T-cell (primary cell): ENCODE data around the gene C5orf58. TPM values are rescaled to one million over a fixed set of nuclear protein-coding genes. Genes with fewer than 3 reads are reported as not detected.

Experiments used
- ATAC-seq, 4 experiments: fragments of 200-7000 bp in 3 of 4; fragments of 150-1000 bp in 1 of 4; cut with Tn5 transposase; replicated peaks in 1 of 4; 1 replicate in 3 of 4; 2 replicates in 1 of 4; pipeline ENCODE4 v1.10.0; 2021; ENCODE audit warnings: moderate library complexity in 3 of 4, mild to moderate bottlenecking in 2 of 4, moderate number of reproducible peaks in 1 of 4
- CTCF ChIA-PET, 2 donors: fragments of 300-600 bp; sonication (Branson Sonifier 250); formaldehyde crosslinking; loops; one replicate each; lab custom pipeline; 2022; ENCODE audit warnings: antibody characterized with exemption in 2 of 2; lab: Charles Lee
- POLR2A ChIA-PET, 2 donors: fragments of 300-600 bp; sonication (Branson Sonifier 250); formaldehyde crosslinking; loops; one replicate each; lab custom pipeline; 2022; ENCODE audit warnings: antibody characterized with exemption in 2 of 2; lab: Charles Lee
- DNase-seq, 35 experiments: peaks; one replicate each; pipeline versions ENCODE4 v3.0.0 to v3.0.0-alpha.2; 2013 to 2023
- H3K27ac ChIP-seq: one replicate; pipeline ENCODE4 v1.5.1; 2013; ENCODE audit warnings: low read length
- H3K27me3 ChIP-seq, 2 experiments: replicated peaks in 1 of 2; 1 replicate in 1 of 2; 2 replicates in 1 of 2; pipeline versions ENCODE4 v1.6.1 to v1.7.0; 2013; ENCODE audit warnings: low read length in 1 of 2, mixed read lengths in 1 of 2; ENCODE audit not compliant: control insufficient read depth in 2 of 2, insufficient read depth in 2 of 2; ENCODE audit errors: extremely low read depth in 1 of 2
- H3K36me3 ChIP-seq, 2 donors: 1 replicate in 1 of 2; 2 replicates in 1 of 2; pipeline versions ENCODE4 v1.6.1 to v1.7.0; 2013; ENCODE audit warnings: low read length in 1 of 2; ENCODE audit not compliant: control insufficient read depth in 2 of 2, insufficient read depth in 1 of 2; ENCODE audit errors: extremely low read depth in 1 of 2
- H3K4me1 ChIP-seq, 2 experiments: 1 replicate in 1 of 2; 2 replicates in 1 of 2; pipeline versions ENCODE4 v1.6.1 to v1.7.0; 2013; ENCODE audit warnings: low read length in 2 of 2, mixed read lengths in 1 of 2; ENCODE audit not compliant: insufficient read depth in 2 of 2, control insufficient read depth in 1 of 2; ENCODE audit errors: extremely low read depth in 1 of 2
- H3K4me3 ChIP-seq, 2 donors: 1 replicate in 1 of 2; 2 replicates in 1 of 2; pipeline versions ENCODE4 v1.5.1 to v1.7.0; 2013; ENCODE audit warnings: mild to moderate bottlenecking in 2 of 2, low read length in 1 of 2, moderate library complexity in 1 of 2; ENCODE audit not compliant: control insufficient read depth in 1 of 2; ENCODE audit errors: extremely low read depth in 1 of 2
- H3K9me3 ChIP-seq: 2 replicates; pipeline ENCODE4 v1.7.0; 2013
- H3K27ac Mint-ChIP-seq, 2 donors: one replicate each; pipeline ENCODE4 v1.8.0; 2020 to 2021; ENCODE audit warnings: mild to moderate bottlenecking in 2 of 2, mixed read lengths in 2 of 2
- H3K27me3 Mint-ChIP-seq, 2 donors: one replicate each; pipeline ENCODE4 v1.8.0; 2021 to 2022; ENCODE audit warnings: mixed read lengths in 2 of 2
- H3K36me3 Mint-ChIP-seq: one replicate; pipeline ENCODE4 v1.8.0; 2021; ENCODE audit warnings: mixed read lengths
- H3K4me1 Mint-ChIP-seq, 3 donors: one replicate each; pipeline ENCODE4 v1.8.0; 2020 to 2022; ENCODE audit warnings: mixed read lengths in 3 of 3, mild to moderate bottlenecking in 1 of 3
- H3K4me3 Mint-ChIP-seq, 3 donors: one replicate each; pipeline ENCODE4 v1.8.0; 2020 to 2022; ENCODE audit warnings: mild to moderate bottlenecking in 3 of 3, mixed read lengths in 3 of 3, moderate library complexity in 3 of 3
- H3K9me3 Mint-ChIP-seq, 3 donors: one replicate each; pipeline ENCODE4 v1.8.0; 2020 to 2022; ENCODE audit warnings: mixed read lengths in 3 of 3
- WGBS: methylation state at CpG from one replicate; pipeline ENCODE4 v1.1.5; 2013; ENCODE audit warnings: missing lambda C conversion rate; ENCODE audit not compliant: insufficient coverage; 5-methylcytosine and 5-hydroxymethylcytosine counted together
- total RNA-seq, 35 experiments: library from RNA in 6 of 35; stranded (reverse) in 6 of 35; fragments of 120-200 nt in 1 of 35; gene quantifications; one replicate each; pipeline versions ENCODE4 v1.2.1 to v1.2.4 and lab custom pipeline; 2013 to 2026

C5orf58 gene
- total RNA-seq, 5 donors from 2014 or later (not counting 1 experiment from before 2014, with no cell fraction given): not detected

DNA sequence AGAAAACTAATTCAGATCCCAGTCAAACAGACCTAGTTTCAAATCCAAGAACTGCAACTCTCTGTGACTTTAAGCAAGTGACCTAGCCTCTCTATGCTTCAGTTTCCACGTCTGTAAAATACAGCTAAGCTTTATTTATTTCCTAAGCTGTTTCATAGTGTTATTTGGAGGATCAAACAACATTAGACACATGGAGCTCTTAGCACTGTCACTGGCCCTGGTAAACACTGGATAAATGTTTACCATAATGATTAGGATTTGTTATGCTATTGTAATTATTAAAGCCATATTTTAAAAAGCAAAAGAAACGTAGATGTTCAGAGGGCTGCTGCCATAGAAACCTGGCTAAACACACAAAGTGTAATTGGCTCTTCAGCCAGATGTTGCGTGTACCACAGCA is 26.6 kb upstream of the C5orf58 start:
- H3K27me3 ChIP-seq: no peaks in the 10 kb centered on the region
- H3K27ac ChIP-seq: no peak overlapping the region
- no peak overlapping the region for H3K4me3 Mint-ChIP-seq
- ChIA-PET CTCF (no interaction called here), POLR2A (no interaction called here)
- DNase-seq: no peak
- H3K9me3 Mint-ChIP-seq: peaks cover 0 to 5% (median 0%) of the 10 kb centered on the region in 3 donors
- H3K4me3 ChIP-seq: no peak overlapping the region
- H3K36me3 Mint-ChIP-seq: peaks cover 4% of the 10 kb centered on the region
- H3K9me3 ChIP-seq: no peaks in the 10 kb centered on the region
- no CpG with 5 or more reads among the region's 3 CpGs for WGBS
- no peaks in the 10 kb centered on the region for H3K36me3 ChIP-seq
- no peaks in the 10 kb centered on the region for H3K4me1 ChIP-seq
- no peak for ATAC-seq
- H3K27ac Mint-ChIP-seq: no peak overlapping the region
- no peaks in the 10 kb centered on the region for H3K4me1 Mint-ChIP-seq
- H3K27me3 Mint-ChIP-seq: peaks cover 13 to 30% of the 10 kb centered on the region in 2 donors

GRCh38 chr5:170206958-170207357 is 25.8 kb upstream of the C5orf58 start:
- WGBS: 94% methylated on average over 2 of the region's 8 CpGs

GRCh38 chr5:170211575-170212334 is 21.0 kb upstream of the C5orf58 start:
- no peaks in the 10 kb centered on the region for H3K36me3 ChIP-seq
- DNase-seq: no peak
- no peaks in the 10 kb centered on the region for H3K27me3 ChIP-seq
- H3K4me1 ChIP-seq: no peaks in the 10 kb centered on the region
- Mint-ChIP-seq H3K9me3 (peaks cover 0 to 5% (median 0%) of the 10 kb centered on the region in 3 donors), H3K4me3 (no peak overlapping the region), H3K27ac (no peak overlapping the region), H3K27me3 (peaks cover 16 to 43% of the 10 kb centered on the region in 2 donors), H3K4me1 (no peaks in the 10 kb centered on the region), H3K36me3 (peaks cover 4% of the 10 kb centered on the region)
- ATAC-seq: no peak
- no peak overlapping the region for H3K4me3 ChIP-seq
- ChIA-PET POLR2A (no interaction called here), CTCF (no interaction called here)
- WGBS: 100% methylated on average over 1 of the region's 1 CpG
- H3K27ac ChIP-seq: no peak overlapping the region
- H3K9me3 ChIP-seq: no peaks in the 10 kb centered on the region

More at GRCh38 chr5:170206958-170207357, 25.8 kb upstream of the C5orf58 start:
- H3K27me3 ChIP-seq: no peaks in the 10 kb centered on the region
- H3K36me3 Mint-ChIP-seq: peaks cover 4% of the 10 kb centered on the region
- no peak overlapping the region for H3K27ac ChIP-seq
- CTCF ChIA-PET: no interaction called here
- POLR2A ChIA-PET: no interaction called here
- peaks cover 14 to 35% of the 10 kb centered on the region in 2 donors for H3K27me3 Mint-ChIP-seq
- DNase-seq (no peak), ATAC-seq (no peak)
- no peaks in the 10 kb centered on the region for H3K4me1 ChIP-seq
- H3K9me3 ChIP-seq: no peaks in the 10 kb centered on the region
- H3K36me3 ChIP-seq: no peaks in the 10 kb centered on the region
- no peak overlapping the region for H3K4me3 ChIP-seq
- peaks cover 0 to 5% (median 0%) of the 10 kb centered on the region in 3 donors for H3K9me3 Mint-ChIP-seq
- H3K4me3 Mint-ChIP-seq: no peak overlapping the region
- no peaks in the 10 kb centered on the region for H3K4me1 Mint-ChIP-seq
- no peak overlapping the region for H3K27ac Mint-ChIP-seq

- Mint-ChIP-seq H3K36me3 (no peaks in the 10 kb centered on the region), H3K27ac (no peak overlapping the region), H3K4me3 (no peak overlapping the region), H3K27me3 (peaks cover 3 to 20% of the 10 kb centered on the region in 2 donors), H3K4me1 (no peaks in the 10 kb centered on the region), H3K9me3 (no peaks in the 10 kb centered on the region)
- H3K36me3 ChIP-seq: no peaks in the 10 kb centered on the region
- CTCF ChIA-PET: interaction anchor here in 1 of 2 donors (0.6 to 1.1 kb wide), 5 partner anchors 56 to 205 kb away, joined by 3 to 7 read pairs (median 3); no protein-coding TSS in a partner anchor
- POLR2A ChIA-PET: no interaction called here
- no peaks in the 10 kb centered on the region for H3K9me3 ChIP-seq
- DNase-seq (peak in 1 of 35 experiments; percentile 33), ATAC-seq (no peak)
- H3K4me1 ChIP-seq: no peaks in the 10 kb centered on the region
- no peak overlapping the region for H3K27ac ChIP-seq
- no peak overlapping the region for H3K4me3 ChIP-seq
- H3K27me3 ChIP-seq: no peaks in the 10 kb centered on the region
These were observed 16.4 kb upstream of the C5orf58 start for GRCh38 chr5:170216257-170216864.

DNA sequence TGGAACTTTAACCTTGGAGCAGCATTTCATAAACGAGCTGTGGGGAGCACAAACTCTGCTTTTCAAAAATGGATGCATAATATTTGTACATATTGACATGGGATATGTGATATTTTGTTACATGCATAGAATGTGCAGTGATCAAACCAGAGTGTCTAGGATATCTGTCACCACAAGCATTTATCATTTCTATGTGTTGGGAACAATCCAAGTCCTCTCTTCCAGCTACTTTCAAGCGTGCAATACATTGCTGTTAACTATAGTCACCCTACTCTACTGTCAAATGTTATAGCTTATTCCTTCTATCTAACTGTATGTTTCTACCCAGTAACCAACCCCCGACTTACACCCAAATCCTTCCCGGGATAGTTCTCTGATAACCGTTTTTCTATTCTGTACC is 15.0 kb upstream of the C5orf58 start:
- no peak overlapping the region for H3K27ac ChIP-seq
- H3K27me3 ChIP-seq: no peaks in the 10 kb centered on the region
- no peaks in the 10 kb centered on the region for H3K9me3 ChIP-seq
- H3K4me1 ChIP-seq: no peaks in the 10 kb centered on the region
- DNase-seq: no peak
- H3K36me3 Mint-ChIP-seq: no peaks in the 10 kb centered on the region
- ATAC-seq: no peak
- no peaks in the 10 kb centered on the region for H3K9me3 Mint-ChIP-seq
- WGBS: 86% methylated on average over 2 of the region's 5 CpGs
- H3K4me3 Mint-ChIP-seq: no peak overlapping the region
- ChIA-PET POLR2A (no interaction called here), CTCF (interaction anchor here (0.6 to 1.5 kb wide), 3 partner anchors 8 to 420 kb away, joined by 3 to 4 read pairs (median 4); no protein-coding TSS in a partner anchor)
- H3K36me3 ChIP-seq: no peaks in the 10 kb centered on the region
- H3K4me1 Mint-ChIP-seq: no peaks in the 10 kb centered on the region
- H3K4me3 ChIP-seq: no peak overlapping the region
- peaks cover 3 to 12% of the 10 kb centered on the region in 2 donors for H3K27me3 Mint-ChIP-seq
- no peak overlapping the region for H3K27ac Mint-ChIP-seq

DNA sequence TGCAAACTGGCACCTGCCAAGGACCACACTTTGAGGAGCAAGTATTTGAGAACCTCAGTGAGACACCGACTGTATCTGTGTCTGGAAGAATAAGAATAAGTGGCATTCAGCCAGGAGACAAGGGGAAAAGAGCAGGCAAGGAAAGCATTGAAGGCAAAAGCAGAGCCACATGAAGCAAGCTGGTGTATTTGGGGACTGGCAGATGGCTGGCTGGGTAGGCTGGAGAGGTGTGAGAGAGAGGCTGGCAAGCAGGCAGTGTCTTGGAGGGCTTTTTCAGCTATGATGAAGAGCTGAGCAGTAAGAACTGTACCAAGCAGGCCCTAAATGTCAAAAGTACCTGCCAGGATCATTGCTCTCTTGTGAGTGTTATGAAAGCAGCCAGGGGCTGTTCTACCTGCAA is 14.1 kb upstream of the C5orf58 start:
- WGBS: 62% methylated on average over 1 of the region's 1 CpG
- ChIA-PET POLR2A (no interaction called here), CTCF (interaction anchor here in 1 of 2 donors (1.0 kb wide), 1 partner anchor 33 kb away, joined by 3 read pairs; no protein-coding TSS in a partner anchor)
- Histone ChIP-seq H3K27ac (no peak overlapping the region), H3K4me3 (no peak overlapping the region), H3K4me1 (no peaks in the 10 kb centered on the region), H3K9me3 (no peaks in the 10 kb centered on the region), H3K36me3 (no peaks in the 10 kb centered on the region), H3K27me3 (no peaks in the 10 kb centered on the region)
- Mint-ChIP-seq H3K27ac (no peak overlapping the region), H3K27me3 (peaks cover 3 to 12% of the 10 kb centered on the region in 2 donors), H3K4me1 (no peaks in the 10 kb centered on the region), H3K4me3 (no peak overlapping the region), H3K36me3 (no peaks in the 10 kb centered on the region), H3K9me3 (no peaks in the 10 kb centered on the region)
- ATAC-seq (no peak), DNase-seq (no peak)
